ENCODE data around the gene GTF3C1. TPM values are rescaled to one million over a fixed set of nuclear protein-coding genes. Genes with fewer than 3 reads are reported as not detected.
A peak's percentile ranks its signal among the peaks of the same experiment; 100 is the strongest.
"Not testable (repeated sequence)": the region's sequence is repeated elsewhere in the genome, so short reads cannot be mapped to it uniquely, and the experiment has no call there.

GTF3C1 gene
- total and polyA plus RNA-seq, 2 of the 8 experiments (the other 6 are each of a cell fraction or from before 2014, with no cell fraction given), result 89.3 to 126 TPM

DNA sequence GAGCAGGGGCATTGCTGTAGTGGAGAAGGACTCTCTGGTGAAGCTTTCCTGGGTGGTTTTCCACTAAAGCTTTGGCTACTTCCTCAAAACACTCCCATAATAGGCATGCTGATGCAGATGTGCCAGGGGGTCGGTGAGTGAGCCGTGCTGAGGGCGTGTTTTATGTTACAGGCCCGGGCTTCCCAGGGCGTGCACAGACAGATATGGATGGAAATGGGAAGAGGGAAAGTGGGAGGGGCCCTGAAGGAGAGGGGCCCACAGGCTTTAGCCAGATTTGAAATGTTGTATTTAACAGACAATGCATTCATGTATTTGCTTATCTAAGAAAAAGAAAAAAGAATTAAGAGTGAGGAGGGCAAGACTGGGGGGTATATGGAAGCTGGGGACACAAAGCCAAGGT lies 91.5 kb downstream of the GTF3C1 start (continued):
- no peak for TF ChIP-seq SIN3A (conservative IDR thresholded peaks at IDR 0.05 in 1 of 2, IDR thresholded peaks at IDR 0.05 in 1 of 2; ENCODE audit: low read depth in 1 of 2, low read length in 2 of 2)

DNA sequence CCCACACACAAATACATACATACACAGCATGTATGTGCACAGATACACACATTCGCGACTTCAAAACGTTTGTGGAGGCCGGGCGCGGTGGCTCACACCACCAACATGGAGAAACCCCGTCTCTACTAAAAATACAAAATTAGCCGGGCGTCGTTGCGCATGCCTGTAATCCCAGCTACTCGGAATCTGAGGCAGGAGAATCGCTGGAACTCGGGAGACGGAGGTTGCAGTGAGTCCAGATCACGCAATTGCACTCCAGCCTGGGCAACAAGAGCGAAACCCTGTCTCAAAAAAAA lies 92.2 kb downstream of the GTF3C1 start:
- CTCF ChIA-PET (ENCODE audit: partially characterized antibody); H4K20me1 ChIP-seq (replicated peaks in 1 of 2; ENCODE audit: control insufficient read depth in 1 of 2, insufficient read depth in 2 of 2, low read length in 2 of 2); H4K5ac ChIP-seq (ENCODE audit: insufficient read length, low read depth, low read length); H3K23me2 ChIP-seq (ENCODE audit: low read depth, low read length); H2BK12ac ChIP-seq (ENCODE audit: low read depth, low read length); H3K4ac ChIP-seq (replicated peaks; ENCODE audit: insufficient read length, low read depth, low read length); H3K9ac ChIP-seq (replicated peaks in 1 of 4; ENCODE audit: extremely low read depth in 1 of 4, low read depth in 3 of 4, low read length in 3 of 4); H3K4me2 ChIP-seq (ENCODE audit: insufficient read depth in 1 of 2, low read depth in 2 of 2, low read length in 2 of 2); H3K56ac ChIP-seq (replicated peaks; ENCODE audit: insufficient read length, low read depth, low read length); FAIRE-seq; H3K14ac ChIP-seq (ENCODE audit: insufficient read length); H3K4me3 ChIP-seq (ENCODE audit: extremely low read depth in 1 of 4, insufficient read depth in 2 of 4, low read depth in 3 of 4, low read length in 4 of 4); H3K9me3 ChIP-seq (ENCODE audit: insufficient read depth in 2 of 2, low read depth in 1 of 2, low read length in 1 of 2); H3K18ac ChIP-seq (ENCODE audit: extremely low read depth, low read length); H2AFZ ChIP-seq (ENCODE audit: low read length); H3K27me3 ChIP-seq (replicated peaks in 1 of 4; ENCODE audit: control insufficient read depth in 3 of 4, extremely low read depth in 1 of 4, insufficient read depth in 3 of 4, low read length in 3 of 4); H3K4me1 ChIP-seq (replicated peaks in 1 of 4; ENCODE audit: control insufficient read depth in 3 of 4, insufficient read depth in 4 of 4, low read length in 3 of 4); H2BK15ac ChIP-seq (ENCODE audit: low read length); H3K27ac ChIP-seq (ENCODE audit: low read depth, low read length); H3K23ac ChIP-seq (ENCODE audit: insufficient read length); H2BK120ac ChIP-seq (replicated peaks; ENCODE audit: low read depth, low read length); H3K79me1 ChIP-seq (ENCODE audit: low read depth, low read length); H2BK5ac ChIP-seq (ENCODE audit: low read depth, low read length); H2BK20ac ChIP-seq (ENCODE audit: low read length); H3K79me2 ChIP-seq (ENCODE audit: control insufficient read depth in 1 of 2, insufficient read depth in 2 of 2, low read length in 2 of 2); DNase-seq (ENCODE audit: low read depth in 1 of 2, low spot score in 2 of 2); H2AK5ac ChIP-seq (ENCODE audit: low read depth, low read length); H4K91ac ChIP-seq (replicated peaks; ENCODE audit: insufficient read length, low read length): not testable (repeated sequence)
- H3K36me3 ChIP-seq (ENCODE audit: control insufficient read depth in 2 of 4, insufficient read depth in 4 of 4, low read length in 3 of 4), result peaks cover 3 to 20% (median 10%) of the 10 kb centered on the region in 4 experiments; a peak in 6 of 8 replicates
- WGBS, 2 experiments (ENCODE audit: extremely low coverage in 1 of 2, insufficient coverage in 1 of 2, insufficient read length in 1 of 2, insufficient replicate concordance in 2 of 2, low coverage in 1 of 2, low lambda C conversion rate in 2 of 2, missing lambda C conversion rate in 1 of 2), result 96% methylated on average over 12 of the region's 17 CpGs; no CpG with 5 or more reads in 1 of the 2 experiments
- POLR2A ChIA-PET (ENCODE audit: partially characterized antibody), result interaction anchor here (0.6 kb wide), 1 partner anchor 220 kb away, joined by 3 read pairs; no protein-coding TSS in a partner anchor
- peak overlapping the region; percentile 48; the same call in 1 of the 2 replicates for H4K8ac ChIP-seq (ENCODE audit: extremely low read depth, insufficient read depth, low read length)
